HG02938 (cell line): Measurements from ENCODE around the gene CLPTM1L.
A peak's percentile ranks its signal among the peaks of the same experiment; 100 is the strongest.
"Not testable (repeated sequence)": the region's sequence is repeated elsewhere in the genome, so short reads cannot be mapped to it uniquely, and the experiment has no call there.

Experiments used
- ATAC-seq: cut with Tn5 transposase; IDR thresholded peaks from one replicate; pipeline ENCODE4 v1.9.1; 2021; ENCODE audit warnings: mild to moderate bottlenecking, moderate library complexity; ENCODE audit not compliant: unreplicated experiment

Gene CLPTM1L

GRCh38 chr5:1380910-1381309, 36.0 kb upstream of the CLPTM1L start:
- ATAC-seq, result no peak

DNA sequence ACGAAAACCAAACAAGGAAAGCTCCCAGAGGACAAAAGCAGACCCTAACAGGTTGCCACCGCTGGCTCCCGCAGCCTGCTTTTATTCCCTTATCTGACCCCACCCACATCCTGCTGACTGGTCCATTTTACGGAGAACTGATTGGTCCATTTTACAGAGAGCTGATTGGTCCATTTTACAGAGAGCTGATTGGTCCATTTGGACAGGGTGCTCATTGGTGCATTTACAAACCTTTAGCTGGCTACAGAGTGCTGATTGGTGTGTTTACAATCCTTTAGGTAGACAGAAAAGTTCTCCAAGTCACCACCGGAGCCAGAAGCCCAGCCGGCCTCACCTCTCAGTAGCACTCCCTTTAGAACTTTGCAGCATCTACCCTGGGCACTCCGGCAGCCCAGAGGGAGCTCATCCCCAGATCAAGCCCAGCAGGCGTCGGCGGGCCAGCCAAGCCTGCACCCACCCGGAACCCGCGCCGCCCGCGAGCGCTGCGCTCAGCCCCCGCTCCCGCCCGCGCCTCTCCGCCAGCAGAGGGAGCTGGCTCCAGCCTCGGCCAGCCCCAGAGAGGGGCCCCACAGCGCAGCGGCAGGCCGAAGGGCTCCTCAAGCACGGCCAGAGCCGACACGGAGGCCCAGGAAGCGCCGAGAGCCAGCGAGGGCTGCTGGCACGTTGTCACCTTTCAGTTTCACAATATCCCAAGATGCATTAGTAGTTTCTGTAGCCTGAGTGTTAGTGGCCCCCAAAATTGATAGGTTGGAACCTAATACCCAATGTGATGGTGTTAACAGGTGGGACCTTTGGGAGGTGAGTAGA, 35.3 kb upstream of the CLPTM1L start:
- ATAC-seq, result peak; percentile 65

- no peak for ATAC-seq
These were observed 34.2 kb upstream of the CLPTM1L start for GRCh38 chr5:1378866-1379659.

DNA sequence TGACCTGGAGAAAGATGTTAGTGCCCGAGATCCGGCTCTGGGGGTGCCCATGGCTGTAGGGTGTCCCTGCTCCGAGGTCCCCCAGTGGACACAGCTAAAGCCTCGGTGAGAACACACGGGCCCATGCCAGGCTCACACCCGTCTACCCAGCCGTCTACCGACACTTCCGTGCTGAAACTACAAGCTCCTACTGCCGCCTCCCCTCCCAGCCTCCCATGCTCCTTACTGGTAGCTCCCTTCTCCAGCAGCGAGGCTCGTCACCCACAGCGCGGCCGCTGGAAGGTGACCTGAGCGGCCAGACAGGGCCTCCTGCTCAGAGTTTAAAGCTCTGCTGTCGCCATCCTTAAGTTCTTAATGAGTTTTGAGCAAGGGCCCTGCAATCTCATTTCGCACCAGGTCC, 33.2 kb upstream of the CLPTM1L start:
- no peak for ATAC-seq

GRCh38 chr5:1376981-1377380, 32.1 kb upstream of the CLPTM1L start:
- no peak for ATAC-seq

DNA sequence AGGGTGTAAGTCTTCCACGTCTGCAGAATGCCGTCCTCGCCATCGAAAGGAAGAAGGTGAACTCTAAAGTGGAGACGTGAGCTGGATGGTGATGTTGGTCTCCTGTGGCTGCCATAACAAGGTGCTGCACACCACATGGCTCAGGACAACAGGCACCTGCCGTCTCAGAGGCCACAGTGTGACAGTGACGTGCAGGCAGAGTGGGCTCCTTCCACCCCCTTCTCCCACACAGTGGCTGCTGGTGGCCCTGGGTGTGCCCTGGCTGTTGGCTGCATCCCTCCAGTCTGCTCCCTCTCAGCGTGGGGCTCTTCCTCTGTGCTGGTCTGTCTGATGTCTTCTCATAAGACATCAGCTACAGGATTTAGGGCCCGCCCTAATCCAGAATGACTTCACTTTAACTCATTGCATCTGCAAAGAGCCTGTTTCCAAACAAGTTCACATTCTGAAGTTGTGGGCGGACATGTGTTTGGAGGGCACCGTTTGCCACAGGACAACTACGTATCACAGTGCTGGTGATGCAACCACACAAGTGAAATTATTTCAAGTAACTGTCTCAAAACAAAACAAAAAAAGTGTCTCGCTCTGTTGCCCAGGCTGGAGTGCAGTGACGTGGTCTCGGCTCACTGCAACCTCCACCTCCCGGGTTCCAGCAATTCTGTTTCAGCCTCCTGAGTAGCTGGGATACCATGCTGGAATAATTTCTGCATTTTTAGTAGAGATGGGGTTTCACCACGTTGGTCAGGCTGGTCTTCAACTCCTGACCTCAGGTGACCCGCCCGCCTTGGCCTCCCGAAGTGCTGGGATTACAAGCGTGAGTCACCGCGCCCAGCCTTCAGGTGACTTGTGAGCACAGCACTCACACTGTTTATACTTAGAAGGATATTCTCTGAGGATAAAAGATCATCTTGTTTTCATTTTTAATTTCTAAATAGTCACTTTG, 31.2 kb upstream of the CLPTM1L start:
- no peak for ATAC-seq

DNA sequence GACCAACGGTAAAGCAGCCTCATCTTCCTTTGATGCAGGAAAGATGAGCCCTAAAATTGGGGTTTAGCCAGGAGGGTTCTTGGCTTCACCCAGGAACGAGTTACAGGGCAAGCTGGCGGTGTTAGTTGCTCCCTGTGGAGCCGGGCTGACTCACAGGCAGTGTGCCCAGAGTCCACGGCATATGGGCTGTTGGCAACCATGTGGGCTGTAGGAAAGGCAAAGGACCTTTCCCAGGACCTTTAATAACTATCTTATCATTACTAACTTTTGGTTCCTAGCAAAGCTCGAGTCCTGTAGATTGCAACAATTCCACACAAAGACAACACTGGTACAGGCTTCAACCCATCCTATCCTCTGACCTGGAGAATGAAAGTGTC, 29.8 kb upstream of the CLPTM1L start:
- no peak for ATAC-seq

DNA sequence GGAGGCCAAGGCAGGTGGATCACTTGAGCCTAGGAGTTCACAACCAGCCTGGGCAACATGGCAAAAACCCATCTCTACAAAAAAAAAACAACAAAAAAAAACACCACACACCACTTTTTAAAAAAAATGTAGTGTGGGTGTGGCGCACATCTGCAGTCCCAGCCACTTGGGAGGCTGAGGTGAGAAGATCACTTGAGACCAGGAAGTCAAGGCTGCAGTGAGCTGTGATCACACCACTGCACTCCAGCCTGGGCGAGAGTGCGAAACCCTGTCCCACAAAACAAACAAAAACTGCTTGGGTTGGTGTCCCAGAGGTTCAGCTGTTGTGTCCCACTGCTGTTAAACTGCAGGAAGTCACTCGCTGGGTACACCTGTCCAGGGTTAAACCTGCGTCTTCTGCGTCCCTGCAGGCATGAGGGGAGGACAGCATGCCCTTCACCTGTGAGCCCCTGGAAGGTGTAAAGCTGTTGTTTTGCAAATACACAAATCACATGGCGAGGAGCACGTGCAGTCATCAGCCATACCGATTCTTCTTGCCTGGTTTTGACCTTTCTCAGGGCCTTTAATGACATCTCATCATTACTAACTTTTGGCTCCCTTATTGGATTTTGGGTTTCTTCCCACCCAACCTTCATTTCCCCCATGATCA, 29.3 kb upstream of the CLPTM1L start:
- no peak for ATAC-seq

- ATAC-seq, result not testable (repeated sequence)
These were observed 27.1 kb upstream of the CLPTM1L start for GRCh38 chr5:1371972-1372342.

DNA sequence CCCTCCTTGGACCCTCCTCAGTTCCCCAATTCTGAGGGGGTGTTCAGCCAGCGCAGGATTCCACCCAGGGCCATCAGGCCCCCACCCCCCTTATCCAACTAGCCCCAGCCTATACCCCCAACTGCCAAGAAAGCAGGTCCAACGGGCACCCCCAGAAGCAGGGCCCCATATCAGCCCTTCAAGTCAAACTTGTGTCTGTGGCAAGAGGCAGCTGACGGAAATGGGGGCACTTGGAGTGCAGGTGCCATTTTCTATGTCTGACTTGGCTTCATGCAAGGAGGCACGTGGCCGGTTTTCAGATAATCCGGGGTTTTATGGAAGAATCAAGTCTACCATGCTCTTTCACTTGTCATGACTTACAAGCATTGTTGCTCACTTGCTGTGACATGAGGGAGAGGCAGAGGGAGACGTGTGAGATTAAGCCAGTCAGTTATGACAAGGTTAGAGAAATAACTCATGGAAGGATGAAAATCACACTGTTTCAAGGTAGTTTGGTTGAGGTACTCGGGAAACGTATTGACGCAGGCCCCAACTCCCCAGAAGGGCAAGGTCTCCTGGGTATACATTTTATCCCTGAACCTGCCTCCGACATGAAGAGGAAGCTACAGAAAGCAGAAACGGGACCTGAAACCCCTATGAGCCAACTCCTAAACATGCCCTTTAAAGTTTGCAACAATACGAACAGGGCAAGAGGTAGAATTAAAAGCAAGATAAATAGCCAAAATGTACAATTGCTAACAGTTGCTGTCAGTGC, 26.5 kb upstream of the CLPTM1L start:
- ATAC-seq, result no peak

- ATAC-seq, result no peak
These were observed 25.1 kb upstream of the CLPTM1L start for GRCh38 chr5:1370006-1370405.

- no peak for ATAC-seq
These were observed 23.9 kb upstream of the CLPTM1L start for GRCh38 chr5:1368756-1369155.

DNA sequence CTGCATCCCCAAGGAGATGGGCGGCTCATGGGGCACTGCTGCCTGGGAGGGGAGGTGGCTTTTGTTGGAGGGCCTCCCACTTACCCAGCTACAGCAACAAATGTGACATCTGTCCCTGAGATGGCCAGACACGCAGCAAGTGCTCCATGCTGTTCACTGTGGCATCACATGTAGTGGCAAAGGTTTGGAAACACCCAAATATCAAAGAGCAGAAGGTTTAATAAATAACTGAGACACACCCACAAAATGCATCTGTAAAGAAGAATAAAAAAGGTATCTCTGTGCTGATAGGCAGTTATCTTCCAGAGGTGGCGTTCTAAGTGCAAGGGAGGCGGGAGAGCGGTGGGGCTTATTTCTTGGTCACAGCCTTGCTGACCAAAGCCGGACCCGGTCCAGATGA, 23.3 kb upstream of the CLPTM1L start:
- no peak for ATAC-seq

GRCh38 chr5:1367149-1367548, 22.2 kb upstream of the CLPTM1L start:
- no peak for ATAC-seq

DNA sequence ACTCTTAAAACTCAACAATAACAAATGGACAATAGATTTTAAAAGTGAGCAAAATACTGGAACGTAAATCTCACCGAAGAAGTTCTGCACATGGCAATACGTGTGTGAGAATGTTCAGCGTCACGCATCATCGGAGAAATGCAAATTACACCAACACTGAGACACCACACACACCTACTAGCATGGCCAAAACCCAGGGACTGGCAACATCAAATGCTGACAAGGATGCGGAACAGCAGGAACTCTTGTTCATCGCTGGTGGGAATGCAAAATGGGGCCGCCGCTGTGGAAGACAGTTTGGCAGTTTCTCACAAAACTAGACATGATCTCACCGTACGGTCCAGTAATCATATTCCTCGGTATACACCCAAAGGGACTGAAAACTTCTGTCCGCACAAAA, 21.6 kb upstream of the CLPTM1L start:
- ATAC-seq, result no peak

DNA sequence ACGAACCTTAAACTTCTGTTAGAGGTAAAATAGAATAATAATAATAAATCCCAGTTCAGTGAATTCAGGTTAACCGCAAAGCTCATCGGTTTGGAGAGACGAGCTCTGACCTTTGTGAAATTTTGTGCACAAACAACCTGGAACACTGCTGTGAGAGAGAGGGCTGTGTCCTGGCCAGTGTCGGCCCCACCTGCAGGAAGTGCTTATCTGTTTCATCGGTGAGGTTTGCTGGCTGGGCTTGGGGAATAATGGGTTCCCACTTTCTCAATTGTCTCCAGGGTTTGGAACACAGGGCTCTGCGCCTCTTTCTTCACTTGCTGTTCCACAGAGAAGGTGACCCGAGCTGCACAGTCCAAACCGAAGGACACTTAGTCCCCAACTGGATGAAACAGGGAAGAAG, 19.3 kb upstream of the CLPTM1L start:
- ATAC-seq, result no peak

GRCh38 chr5:1363581-1363980, 18.7 kb upstream of the CLPTM1L start:
- no peak for ATAC-seq

DNA sequence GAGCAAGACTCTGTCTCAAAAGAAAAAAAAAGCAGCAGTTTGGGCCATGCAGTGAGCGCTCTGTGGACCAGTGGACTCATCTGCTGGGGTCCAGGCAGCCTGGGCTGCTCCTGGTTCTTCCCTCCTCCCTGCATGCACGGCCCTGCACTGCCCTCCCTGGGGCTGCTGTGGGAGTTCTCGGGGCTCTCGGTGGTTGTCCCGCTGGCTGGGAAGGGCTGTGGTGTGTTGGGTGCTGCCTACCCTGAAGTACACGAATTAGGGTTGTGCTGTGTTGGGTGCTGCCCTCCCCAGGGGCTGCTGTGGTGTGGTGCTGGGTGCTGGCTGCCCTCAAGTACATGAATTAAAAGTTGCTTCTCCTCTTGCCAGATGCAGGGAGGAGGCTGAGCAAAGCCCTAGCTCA, 18.3 kb upstream of the CLPTM1L start:
- ATAC-seq, result no peak

GRCh38 chr5:1362242-1363015, 17.5 kb upstream of the CLPTM1L start:
- ATAC-seq, result no peak
